Endodermal cell (in vitro differentiated cells): ENCODE data around the gene ACP2. TPM values are rescaled to one million over a fixed set of nuclear protein-coding genes. Genes with fewer than 3 reads are reported as not detected.

Experiments used
- DNase-seq: peaks from one replicate; pipeline ENCODE4 v3.0.0-alpha.2; 2017
- H3K27ac ChIP-seq: 2 replicates; pipeline ENCODE4 v1.5.1; 2013; ENCODE audit warnings: mild to moderate bottlenecking, low read depth, low read length, moderate library complexity
- H3K27me3 ChIP-seq: 2 replicates; pipeline ENCODE4 v1.6.1; 2013; ENCODE audit warnings: mild to moderate bottlenecking, low read length, moderate library complexity; ENCODE audit not compliant: insufficient read depth, control insufficient read depth, poor library complexity, severe bottlenecking
- H3K36me3 ChIP-seq: 2 replicates; pipeline ENCODE4 v1.7.0; 2013; ENCODE audit warnings: mild to moderate bottlenecking, low read length, moderate library complexity; ENCODE audit not compliant: control insufficient read depth, insufficient read depth
- H3K4me1 ChIP-seq: one replicate; pipeline ENCODE4 v1.7.0; 2013; ENCODE audit warnings: low read length; ENCODE audit not compliant: control insufficient read depth, insufficient read depth
- H3K4me3 ChIP-seq: 2 replicates; pipeline ENCODE4 v1.5.1; 2013; ENCODE audit warnings: mild to moderate bottlenecking, low read length, moderate library complexity
- H3K9ac ChIP-seq: 2 replicates; pipeline ENCODE4 v1.6.1; 2013; ENCODE audit warnings: mild to moderate bottlenecking, low read length, moderate library complexity; ENCODE audit not compliant: poor library complexity, severe bottlenecking; ENCODE audit errors: extremely low read depth
- H3K9me3 ChIP-seq: 2 replicates; pipeline ENCODE4 v1.6.1; 2013; ENCODE audit warnings: mild to moderate bottlenecking, low read length, moderate library complexity; ENCODE audit not compliant: control insufficient read depth
- H3K27ac Mint-ChIP-seq: 2 replicates; pipeline ENCODE4 v1.8.0; 2020; ENCODE audit warnings: mixed read lengths
- H3K27me3 Mint-ChIP-seq: 2 replicates; pipeline ENCODE4 v1.8.0; 2021; ENCODE audit warnings: mild to moderate bottlenecking, mixed read lengths; ENCODE audit not compliant: insufficient read depth
- H3K36me3 Mint-ChIP-seq: 2 replicates; pipeline ENCODE4 v1.8.0; 2020; ENCODE audit warnings: low read depth, mixed read lengths
- H3K4me1 Mint-ChIP-seq: 2 replicates; pipeline ENCODE4 v1.8.0; 2020; ENCODE audit warnings: mixed read lengths
- H3K4me3 Mint-ChIP-seq: 2 replicates; pipeline ENCODE4 v1.8.0; 2020; ENCODE audit warnings: mild to moderate bottlenecking, moderate library complexity, mixed read lengths
- H3K9me3 Mint-ChIP-seq: 2 replicates; pipeline ENCODE4 v1.8.0; 2020; ENCODE audit warnings: mild to moderate bottlenecking, mixed read lengths
- CTCF ChIP-seq: fragments of 200-600 bp; sonication (generic); conservative IDR thresholded peaks from 2 replicates; pipeline ENCODE4 v1.5.0; 2021; ENCODE audit warnings: antibody characterized with exemption, mild to moderate bottlenecking
- WGBS, 2 experiments: methylation state at CpG; one replicate each; pipeline versions ENCODE4 v1.1.5 to v1.1.7; 2013; ENCODE audit warnings: missing lambda C conversion rate in 2 of 2, mixed read lengths in 1 of 2; ENCODE audit not compliant: insufficient coverage in 1 of 2, insufficient read length in 1 of 2; 5-methylcytosine and 5-hydroxymethylcytosine counted together
- total RNA-seq, 2 donors: library from RNA; stranded (reverse); fragmentation: NEBNext Ultra II Directional in 1 of 2; extraction: Animal tissue kit (Norgen Biotek cat#: 25700) in 1 of 2; gene quantifications; 2 replicates in 1 of 2; 3 replicates in 1 of 2; pipeline ENCODE4 v1.2.1, GENCODE V29; 2021

The ACP2 gene
- total RNA-seq, 2 donors from 2014 or later = 42.9 to 45.9 TPM

- Mint-ChIP-seq H3K36me3 (no peaks in the 10 kb centered on the region), H3K27ac (peak overlapping the region; percentile 94), H3K9me3 (no peaks in the 10 kb centered on the region), H3K4me3 (no peak overlapping the region), H3K4me1 (peaks cover 38% of the 10 kb centered on the region), H3K27me3 (no peaks in the 10 kb centered on the region)
- peak; percentile 66 for DNase-seq
- H3K4me3 ChIP-seq = no peak overlapping the region
- no peak overlapping the region for H3K27ac ChIP-seq
- no peaks in the 10 kb centered on the region for H3K9me3 ChIP-seq
- H3K36me3 ChIP-seq = no peaks in the 10 kb centered on the region
- no peaks in the 10 kb centered on the region for H3K27me3 ChIP-seq
- 46 to 68% methylated on average over 3 to 6 of the region's 6 CpGs for WGBS, 2 experiments
- H3K9ac ChIP-seq = no peak overlapping the region
- no peak for TF ChIP-seq CTCF
- peaks cover 15% of the 10 kb centered on the region for H3K4me1 ChIP-seq
Observed at GRCh38 chr11:47267876-47268275, 19.3 kb upstream of the ACP2 start.

GRCh38 chr11:47264521-47264920 is 15.9 kb upstream of the ACP2 start:
- H3K4me3 Mint-ChIP-seq = no peak overlapping the region
- TF ChIP-seq CTCF = no peak
- H3K36me3 Mint-ChIP-seq = no peaks in the 10 kb centered on the region
- H3K27me3 ChIP-seq = no peaks in the 10 kb centered on the region
- no peak overlapping the region for H3K27ac Mint-ChIP-seq
- no peak overlapping the region for H3K9ac ChIP-seq
- H3K9me3 Mint-ChIP-seq = no peaks in the 10 kb centered on the region
- 87 to 100% methylated on average over 3 to 4 of the region's 4 CpGs for WGBS, 2 experiments
- DNase-seq = no peak
- H3K4me1 Mint-ChIP-seq = peaks cover 20% of the 10 kb centered on the region
- H3K4me3 ChIP-seq = no peak overlapping the region
- no peak overlapping the region for H3K27ac ChIP-seq
- no peaks in the 10 kb centered on the region for H3K36me3 ChIP-seq
- H3K9me3 ChIP-seq = no peaks in the 10 kb centered on the region
- H3K27me3 Mint-ChIP-seq = no peaks in the 10 kb centered on the region
- peaks cover 6% of the 10 kb centered on the region for H3K4me1 ChIP-seq

- H3K27ac ChIP-seq = no peak overlapping the region
- H3K27ac Mint-ChIP-seq = no peak overlapping the region
Observed at GRCh38 chr11:47264119-47264518, 15.5 kb upstream of the ACP2 start.

More at GRCh38 chr11:47264119-47264518, 15.5 kb upstream of the ACP2 start:
- H3K9me3 ChIP-seq = no peaks in the 10 kb centered on the region
- no peaks in the 10 kb centered on the region for H3K27me3 Mint-ChIP-seq
- H3K4me1 Mint-ChIP-seq = peaks cover 22% of the 10 kb centered on the region
- no peak for DNase-seq
- H3K4me3 Mint-ChIP-seq = no peak overlapping the region
- peaks cover 6% of the 10 kb centered on the region for H3K4me1 ChIP-seq
- H3K36me3 ChIP-seq = no peaks in the 10 kb centered on the region
- 90 to 98% methylated on average over 5 to 6 of the region's 6 CpGs for WGBS, 2 experiments
- TF ChIP-seq CTCF = no peak
- no peaks in the 10 kb centered on the region for H3K36me3 Mint-ChIP-seq
- H3K9ac ChIP-seq = no peak overlapping the region
- no peaks in the 10 kb centered on the region for H3K9me3 Mint-ChIP-seq
- H3K4me3 ChIP-seq = no peak overlapping the region
- H3K27me3 ChIP-seq = no peaks in the 10 kb centered on the region
